Lower lobe of right lung (tissue), 2 donors: ENCODE measurements around the gene RITA1. TPM values are rescaled to one million over a fixed set of nuclear protein-coding genes. Genes with fewer than 3 reads are reported as not detected.

Experiments used
- ATAC-seq, 2 donors: fragments of 200-7000 bp; cut with Tn5 transposase; one replicate each; pipeline ENCODE4 v1.9.1; 2020 to 2022; ENCODE audit warnings: mild to moderate bottlenecking in 2 of 2, moderate library complexity in 2 of 2
- DNase-seq: peaks from one replicate; pipeline ENCODE4 v3.0.0-alpha.2; 2020
- H3K27ac ChIP-seq: fragments of 200-600 bp; one replicate; pipeline ENCODE4 v1.8.0; 2022
- H3K27me3 ChIP-seq: fragments of 200-600 bp; one replicate; pipeline ENCODE4 v1.8.0; 2022; ENCODE audit warnings: low read depth
- H3K36me3 ChIP-seq: fragments of 200-600 bp; one replicate; pipeline ENCODE4 v1.8.0; 2022; ENCODE audit warnings: mild to moderate bottlenecking
- H3K4me1 ChIP-seq: fragments of 200-600 bp; one replicate; pipeline ENCODE4 v1.8.0; 2022
- H3K4me3 ChIP-seq: fragments of 200-600 bp; one replicate; pipeline ENCODE4 v1.8.0; 2022; ENCODE audit warnings: mild to moderate bottlenecking
- H3K9me3 ChIP-seq: fragments of 200-600 bp; one replicate; pipeline ENCODE4 v1.8.0; 2022
- CTCF ChIP-seq: fragments of 200-600 bp; IDR thresholded peaks from one replicate; pipeline ENCODE4 v1.8.0; 2022; ENCODE audit warnings: antibody characterized with exemption, mild to moderate bottlenecking
- intact Hi-C: fragments of 100-400 bp; cut with DNase I; formaldehyde crosslinking; loops from one replicate; pipeline ENCODE4 v1.11.0; 2022
- total RNA-seq: library from RNA; stranded (reverse); fragmentation: NEBNext Ultra II Directional; extraction: Animal tissue kit (Norgen Biotek cat#: 25700); gene quantifications from one replicate; pipeline ENCODE4 v1.2.1, GENCODE V29; 2021
- donor health status: DM: no; HTN: yes; CAD: no; lungs with severe emphysema.

The RITA1 gene
- total RNA-seq, 1 donor from 2014 or later, result 14.2 TPM

DNA sequence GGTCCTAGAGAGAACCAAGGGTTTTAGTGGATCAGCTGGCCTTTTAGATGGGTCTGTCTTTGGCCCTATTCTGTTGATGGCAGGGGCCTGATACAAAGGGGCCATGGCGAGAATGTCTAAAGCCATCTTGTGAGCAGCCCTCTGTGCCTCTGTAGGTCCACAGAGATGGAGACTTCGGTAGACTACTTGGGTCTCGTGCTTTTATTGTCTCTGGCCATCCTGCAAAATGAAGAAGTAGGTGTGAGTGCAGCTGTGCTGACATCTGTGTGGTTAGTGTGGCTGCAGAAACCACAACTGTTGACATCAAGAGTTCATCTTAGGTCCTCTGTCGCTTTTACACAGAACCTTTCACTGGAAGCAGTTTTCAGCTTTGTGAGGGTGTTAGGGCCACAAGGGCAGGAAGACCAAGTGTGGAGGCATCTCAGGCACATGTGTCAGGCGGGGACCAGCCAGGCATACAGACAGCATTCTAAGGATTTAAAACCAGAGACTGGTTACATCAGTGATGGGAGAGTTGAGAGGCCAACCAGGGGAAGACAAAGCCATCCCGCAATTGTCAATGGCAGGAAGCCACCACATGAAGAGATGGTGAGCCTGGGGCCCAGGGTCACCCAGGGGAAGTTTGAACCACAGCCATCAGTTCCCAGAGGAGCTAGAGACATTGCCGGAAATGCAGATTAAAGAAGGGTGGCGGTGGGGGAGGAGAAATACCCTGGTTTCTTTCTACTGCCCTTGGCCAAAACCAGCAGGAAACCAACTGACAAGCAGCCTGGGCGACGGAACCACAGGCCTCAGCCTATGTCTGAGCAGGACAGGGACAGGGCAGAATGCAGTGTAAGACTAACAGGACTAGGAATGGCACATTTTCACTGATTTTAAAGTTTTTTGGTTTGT is 22.8 kb downstream of the RITA1 start:
- H3K27me3 ChIP-seq, result no peaks in the 10 kb centered on the region
- no peak for TF ChIP-seq CTCF
- H3K9me3 ChIP-seq, result no peaks in the 10 kb centered on the region
- peaks cover 37% of the 10 kb centered on the region for H3K4me1 ChIP-seq
- peak overlapping the region; percentile 57 for H3K27ac ChIP-seq
- intact Hi-C loops, result loop anchor here (10.0 kb wide), 1 partner anchor 147 kb away; the partner anchor contains the start of gene PLBD2
- H3K4me3 ChIP-seq, result no peak overlapping the region
- no peaks in the 10 kb centered on the region for H3K36me3 ChIP-seq
- no peak for DNase-seq
- peak; percentile 85 to 91 for ATAC-seq

DNA sequence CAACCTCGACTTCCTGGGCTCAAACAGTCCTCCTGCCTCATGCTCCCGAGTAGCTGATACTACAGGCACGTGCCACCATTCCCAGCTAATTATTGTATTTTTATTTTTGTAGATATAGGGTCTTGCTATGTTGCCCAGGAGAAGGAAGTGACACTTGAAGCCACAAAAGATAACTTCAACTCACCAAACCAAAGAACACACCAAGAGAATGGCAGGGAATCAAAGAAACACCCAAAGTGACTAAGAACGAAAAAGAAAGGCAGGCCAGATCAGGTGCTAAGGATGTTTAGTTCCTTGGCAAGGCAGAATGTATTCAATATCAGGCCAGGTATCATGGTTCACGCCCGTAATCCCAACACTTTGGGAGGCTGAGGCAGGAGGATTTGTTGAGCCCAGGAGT is 25.6 kb downstream of the RITA1 start:
- no peak for TF ChIP-seq CTCF
- H3K9me3 ChIP-seq, result no peaks in the 10 kb centered on the region
- intact Hi-C loops, result no loop called here
- H3K4me3 ChIP-seq, result no peak overlapping the region
- no peaks in the 10 kb centered on the region for H3K36me3 ChIP-seq
- no peak overlapping the region for H3K27ac ChIP-seq
- DNase-seq (no peak), ATAC-seq (no peak)
- no peaks in the 10 kb centered on the region for H3K27me3 ChIP-seq
- H3K4me1 ChIP-seq, result peaks cover 53% of the 10 kb centered on the region

DNA sequence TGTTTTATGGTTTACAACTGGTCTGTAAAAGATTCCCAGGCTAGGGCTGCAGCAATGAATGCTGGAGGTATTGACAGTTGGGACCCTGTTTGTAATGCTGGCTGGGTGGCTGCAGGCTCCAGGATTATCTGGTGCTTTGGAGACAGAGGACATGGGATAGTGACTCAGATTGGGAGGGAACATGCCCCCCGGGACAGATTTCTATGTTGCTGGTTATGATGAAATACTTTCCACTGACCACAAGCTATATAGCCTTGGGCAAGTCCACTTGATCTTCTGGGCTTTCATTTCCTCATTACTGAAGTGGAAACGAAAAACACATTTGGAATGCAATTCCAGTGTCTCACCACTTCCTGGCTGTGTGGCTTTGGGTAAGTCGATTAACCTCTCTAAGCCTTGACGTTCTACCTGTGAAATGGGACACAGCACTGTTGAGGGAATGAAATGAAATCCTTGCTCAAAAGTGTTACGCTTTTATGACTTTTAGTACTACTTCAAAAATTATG is 29.4 kb downstream of the RITA1 start:
- H3K36me3 ChIP-seq, result no peaks in the 10 kb centered on the region
- no peaks in the 10 kb centered on the region for H3K27me3 ChIP-seq
- intact Hi-C loops, result no loop called here
- ATAC-seq (peak; percentile 92 to 94), DNase-seq (peak; percentile 61)
- peak overlapping the region; percentile 56 for H3K27ac ChIP-seq
- H3K9me3 ChIP-seq, result no peaks in the 10 kb centered on the region
- no peak overlapping the region for H3K4me3 ChIP-seq
- peaks cover 31% of the 10 kb centered on the region for H3K4me1 ChIP-seq
- TF ChIP-seq CTCF, result no peak

GRCh38 chr12:113216027-113216426 is 30.5 kb downstream of the RITA1 start:
- no peak for ATAC-seq
- Histone ChIP-seq H3K27me3 (no peaks in the 10 kb centered on the region), H3K4me3 (no peak overlapping the region), H3K27ac (no peak overlapping the region), H3K36me3 (no peaks in the 10 kb centered on the region), H3K9me3 (no peaks in the 10 kb centered on the region), H3K4me1 (peaks cover 33% of the 10 kb centered on the region)
- TF ChIP-seq CTCF, result no peak
- DNase-seq, result no peak
- intact Hi-C loops, result no loop called here

GRCh38 chr12:113220593-113221180 is 35.2 kb downstream of the RITA1 start:
- Histone ChIP-seq H3K27ac (peak overlapping the region; percentile 80), H3K36me3 (no peaks in the 10 kb centered on the region), H3K4me3 (peak overlapping the region; percentile 73), H3K9me3 (no peaks in the 10 kb centered on the region), H3K4me1 (peaks cover 51% of the 10 kb centered on the region), H3K27me3 (no peaks in the 10 kb centered on the region)
- TF ChIP-seq CTCF, result no peak
- intact Hi-C loops, result no loop called here
- no peak for DNase-seq
- ATAC-seq, result no peak
